ENCODE data around the gene FAAP20. TPM values are rescaled to one million over a fixed set of nuclear protein-coding genes. Genes with fewer than 3 reads are reported as not detected.

FAAP20 gene
- total and polyA plus RNA-seq, 9 of the 15 experiments (the other 6 are each of a cell fraction or from before 2014, with no cell fraction given) = 0.58 to 143 (median 9.9) TPM

GRCh38 chr1:2189459-2190425 lies 4.8 kb downstream of the FAAP20 start (continued):
- no peak for TF ChIP-seq ZNF407 (IDR thresholded peaks at IDR 0.05; ENCODE audit: low read depth)
- no peak for TF ChIP-seq TSC22D4 (tag; IDR thresholded peaks at IDR 0.05)
- TF ChIP-seq ZNF740 (CRISPR knock-in tag; IDR thresholded peaks at IDR 0.05) = 0 out of 2 replicates have a peak, but pooled peaks have one; percentile 4
- no peak for TF ChIP-seq ZNF740 (tag; IDR thresholded peaks at IDR 0.05)
- no peak for TF ChIP-seq SRSF7 (optimal IDR thresholded peaks at IDR 0.05; ENCODE audit: low read depth, low read length)
- no peak for TF ChIP-seq ZNF764 (CRISPR knock-in tag; IDR thresholded peaks at IDR 0.05; ENCODE audit: low read depth)
- 0 out of 2 replicates have a peak, but pooled peaks have one; percentile 35 for TF ChIP-seq HNRNPL (IDR thresholded peaks at IDR 0.05; ENCODE audit: low read depth, low read length)
- peak; percentile 100 for TF ChIP-seq TFAP4 (CRISPR knock-in tag; IDR thresholded peaks at IDR 0.05; ENCODE audit: borderline replicate concordance)
- TF ChIP-seq ARID2 (IDR thresholded peaks at IDR 0.05) = no peak
- TF ChIP-seq CBX5 (IDR thresholded peaks at IDR 0.05; ENCODE audit: borderline replicate concordance, low read depth) = no peak
- no peak for TF ChIP-seq BMI1 (IDR thresholded peaks at IDR 0.05; ENCODE audit: low read length)
- TF ChIP-seq CEBPZ (IDR thresholded peaks at IDR 0.05; ENCODE audit: borderline replicate concordance, low read depth, low read length) = no peak
- no peak for TF ChIP-seq ZNF121 (CRISPR knock-in tag; conservative IDR thresholded peaks at IDR 0.05)
